ENCODE data around the gene SCOC. TPM values are rescaled to one million over a fixed set of nuclear protein-coding genes. Genes with fewer than 3 reads are reported as not detected.

Gene SCOC
- total RNA-seq, 2 experiments from 2014 or later, result 8.0 to 16.2 TPM

DNA sequence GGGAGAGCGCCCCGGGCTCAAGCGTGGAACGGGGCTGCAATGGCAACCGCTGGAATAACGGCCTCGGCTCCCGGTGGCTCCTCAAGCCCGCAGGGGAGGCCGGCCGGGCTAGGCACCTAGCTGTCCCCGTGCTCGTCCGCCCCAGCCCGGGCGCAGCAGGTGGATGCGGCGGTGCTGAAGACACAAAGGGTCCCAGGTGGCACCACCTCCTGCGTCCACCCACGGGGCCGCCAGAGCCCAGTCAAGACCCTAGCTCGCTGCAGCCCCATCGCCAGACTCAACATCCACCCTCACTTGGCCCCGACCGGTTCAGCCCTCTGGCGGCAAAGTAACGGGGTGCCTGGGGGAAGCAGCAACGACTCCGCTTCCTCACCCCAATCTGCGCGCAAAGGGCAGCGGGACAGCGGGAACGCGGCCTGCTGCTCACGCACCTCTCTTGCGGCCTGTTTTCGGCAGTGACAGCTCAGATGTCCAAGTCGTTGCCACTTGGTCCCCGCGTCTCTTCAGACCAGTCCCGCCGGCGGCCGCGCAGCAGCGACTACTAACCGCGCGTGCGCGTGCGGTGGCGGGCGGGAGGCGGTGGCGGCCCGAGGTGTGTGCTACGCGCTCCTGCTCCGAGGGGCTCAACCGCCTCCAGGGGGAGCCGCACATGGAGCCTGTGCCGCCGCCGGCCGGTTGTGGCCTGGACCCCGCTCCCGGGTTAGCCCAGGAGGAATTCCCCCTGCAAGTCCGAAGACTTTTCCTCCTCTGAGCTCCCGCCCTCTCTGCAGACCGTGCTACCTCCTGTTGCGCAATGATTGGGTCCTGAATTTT is 53.9 kb downstream of the SCOC start, which contains the start of gene CLGN:
CLGN (minus strand) TSS at position 543 of the 813 bp plus-strand sequence. CDS start 14,570 bp downstream, outside the sequence.
- ChIA-PET POLR2A (interaction anchor here (0.7 to 1.5 kb wide), 7 partner anchors 9 to 97 kb away, joined by 3 to 6 read pairs (median 4); partner anchors contain the start of genes ELMOD2 and SCOC), CTCF (ENCODE audit: unreplicated experiment) (interaction anchor here (1.5 kb wide), 1 partner anchor 54 kb away, joined by 5 read pairs; the partner anchor contains the start of gene SCOC)
- BruUV-seq (replicated peaks), result no TSS peak
- no peaks in the 10 kb centered on the region for H3K9me3 ChIP-seq (ENCODE audit: low read length)
- no peaks in the 10 kb centered on the region for H4K20me1 ChIP-seq (ENCODE audit: insufficient read depth, low read length)
- H3K4me3 ChIP-seq (ENCODE audit: low read depth, low read length, poor library complexity, severe bottlenecking), result peak within 1 kb of the TSS; percentile 72
- intact Hi-C loops (cut with micrococcal nuclease; ENCODE audit: unreplicated experiment), result loop anchor here (1.0 to 5.0 kb wide), 3 partner anchors 95 to 423 kb away; partner anchors contain the start of gene ELMOD2
- no peaks in the 10 kb centered on the region for H3K79me2 ChIP-seq (ENCODE audit: insufficient read depth, low read depth, low read length)
- peak within 1 kb of the TSS; percentile 83 for H3K4me2 ChIP-seq (ENCODE audit: low read length)
- H3K27ac ChIP-seq (ENCODE audit: low read depth, low read length, poor library complexity, severe bottlenecking), result no peak within 1 kb of the TSS
- DNase-seq (ENCODE audit: low spot score), result peak; percentile 82
- H2AFZ ChIP-seq (ENCODE audit: low read length), result peak within 1 kb of the TSS; percentile 93
- H3K36me3 ChIP-seq (ENCODE audit: insufficient read depth, low read length), result no peaks in the 10 kb centered on the region
- TF ChIP-seq, protein P1, sequence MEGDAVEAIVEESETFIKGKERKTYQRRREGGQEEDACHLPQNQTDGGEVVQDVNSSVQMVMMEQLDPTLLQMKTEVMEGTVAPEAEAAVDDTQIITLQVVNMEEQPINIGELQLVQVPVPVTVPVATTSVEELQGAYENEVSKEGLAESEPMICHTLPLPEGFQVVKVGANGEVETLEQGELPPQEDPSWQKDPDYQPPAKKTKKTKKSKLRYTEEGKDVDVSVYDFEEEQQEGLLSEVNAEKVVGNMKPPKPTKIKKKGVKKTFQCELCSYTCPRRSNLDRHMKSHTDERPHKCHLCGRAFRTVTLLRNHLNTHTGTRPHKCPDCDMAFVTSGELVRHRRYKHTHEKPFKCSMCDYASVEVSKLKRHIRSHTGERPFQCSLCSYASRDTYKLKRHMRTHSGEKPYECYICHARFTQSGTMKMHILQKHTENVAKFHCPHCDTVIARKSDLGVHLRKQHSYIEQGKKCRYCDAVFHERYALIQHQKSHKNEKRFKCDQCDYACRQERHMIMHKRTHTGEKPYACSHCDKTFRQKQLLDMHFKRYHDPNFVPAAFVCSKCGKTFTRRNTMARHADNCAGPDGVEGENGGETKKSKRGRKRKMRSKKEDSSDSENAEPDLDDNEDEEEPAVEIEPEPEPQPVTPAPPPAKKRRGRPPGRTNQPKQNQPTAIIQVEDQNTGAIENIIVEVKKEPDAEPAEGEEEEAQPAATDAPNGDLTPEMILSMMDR (conservative IDR thresholded peaks at IDR 0.05; ENCODE audit: low read length), result peak; percentile 78
- TF ChIP-seq EZH2phosphoT487 (IDR thresholded peaks at IDR 0.05; ENCODE audit: borderline replicate concordance, low read depth, low read length), result no peak
- H3K4me1 ChIP-seq (ENCODE audit: insufficient read depth, low read length, poor library complexity, severe bottlenecking), result peaks cover 10% of the 10 kb centered on the region
- H3K9me2 ChIP-seq (ENCODE audit: insufficient read depth, low read length), result no peaks in the 10 kb centered on the region

DNA sequence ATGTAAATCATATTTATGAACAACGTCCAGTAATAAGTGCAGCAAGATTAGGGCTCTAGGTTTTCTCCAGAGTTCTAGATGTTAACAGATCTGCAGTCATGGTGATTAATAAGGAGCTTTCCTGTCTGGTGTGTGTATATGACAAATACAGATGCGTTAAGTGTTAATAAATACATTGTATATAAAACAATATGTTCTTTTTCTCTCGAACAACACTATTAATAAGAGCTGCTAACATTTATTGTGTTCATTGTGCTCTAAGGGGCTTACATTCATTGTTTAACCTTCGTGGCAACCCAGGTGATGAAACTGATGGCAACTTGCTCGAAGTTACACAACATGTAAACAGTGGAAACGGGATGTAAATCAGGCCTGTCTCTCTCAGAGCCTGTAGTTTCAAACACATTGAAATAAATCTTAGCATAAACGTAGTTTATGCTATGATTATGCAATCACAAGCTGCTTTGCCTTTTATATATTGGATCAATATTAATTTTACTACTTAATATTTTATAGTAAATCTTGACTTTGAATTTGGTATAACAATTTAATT is 54.5 kb downstream of the SCOC start:
- H3K9me2 ChIP-seq (ENCODE audit: insufficient read depth, low read length), result no peaks in the 10 kb centered on the region
- peak overlapping the region; percentile 83 for H3K4me2 ChIP-seq (ENCODE audit: low read length)
- DNase-seq (ENCODE audit: low spot score), result peak; percentile 8
- H3K4me3 ChIP-seq (ENCODE audit: low read depth, low read length, poor library complexity, severe bottlenecking), result peak overlapping the region; percentile 72
- no peak overlapping the region for H3K27ac ChIP-seq (ENCODE audit: low read depth, low read length, poor library complexity, severe bottlenecking)
- peak overlapping the region; percentile 93 for H2AFZ ChIP-seq (ENCODE audit: low read length)
- TF ChIP-seq, protein P1 (conservative IDR thresholded peaks at IDR 0.05; ENCODE audit: low read length), result peak; percentile 35; the same call in 1 of the 2 replicates
- no peak for TF ChIP-seq EZH2phosphoT487 (IDR thresholded peaks at IDR 0.05; ENCODE audit: borderline replicate concordance, low read depth, low read length)
- ChIA-PET POLR2A (interaction anchor here (0.7 to 1.5 kb wide), 6 partner anchors 9 to 97 kb away, joined by 3 to 6 read pairs (median 4); partner anchors contain the start of gene ELMOD2), CTCF (ENCODE audit: unreplicated experiment) (interaction anchor here (1.5 kb wide), 1 partner anchor 55 kb away, joined by 5 read pairs; the partner anchor contains the start of gene SCOC)
- no peaks in the 10 kb centered on the region for H3K79me2 ChIP-seq (ENCODE audit: insufficient read depth, low read depth, low read length)
- H4K20me1 ChIP-seq (ENCODE audit: insufficient read depth, low read length), result no peaks in the 10 kb centered on the region
- H3K4me1 ChIP-seq (ENCODE audit: insufficient read depth, low read length, poor library complexity, severe bottlenecking), result peaks cover 10% of the 10 kb centered on the region
- intact Hi-C loops (cut with micrococcal nuclease; ENCODE audit: unreplicated experiment), result loop anchor here (1.0 to 5.0 kb wide), 3 partner anchors 94 to 423 kb away; partner anchors contain the start of gene ELMOD2
- BruUV-seq (replicated peaks), result no TSS peak
- no peaks in the 10 kb centered on the region for H3K9me3 ChIP-seq (ENCODE audit: low read length)
- H3K36me3 ChIP-seq (ENCODE audit: insufficient read depth, low read length), result no peaks in the 10 kb centered on the region

Other genes starting within 250 kb of the SCOC start
- 1.2 and 1.8 TPM in 2 replicates for gene MAML3, start 219.5 kb upstream of the SCOC start, total RNA-seq (2014; rRNA removed; shearing (Covaris generic))
- 0.74 and 0.80 TPM in 2 replicates for gene MAML3, start 219.5 kb upstream of the SCOC start, total RNA-seq (2022)
- 1.1 and 1.3 TPM in 2 replicates for gene CLGN, start 54.0 kb downstream of the SCOC start, total RNA-seq (2014; rRNA removed; shearing (Covaris generic))
- 2.5 and 4.2 TPM in 2 replicates for gene CLGN, start 54.0 kb downstream of the SCOC start, total RNA-seq (2022)
- not detected in 2 replicates for gene MGAT4D, start 124.6 kb downstream of the SCOC start, total RNA-seq (2014; rRNA removed; shearing (Covaris generic))
- not detected in 2 replicates for gene MGAT4D, start 124.6 kb downstream of the SCOC start, total RNA-seq (2022)
- 16.2 and 20.0 TPM in 2 replicates for gene ELMOD2, start 150.5 kb downstream of the SCOC start, total RNA-seq (2014; rRNA removed; shearing (Covaris generic))
- gene ELMOD2, start 150.5 kb downstream of the SCOC start, total RNA-seq (2022), result 28.7 and 28.9 TPM in 2 replicates
- gene UCP1, start 195.3 kb downstream of the SCOC start, total RNA-seq (2014; rRNA removed; shearing (Covaris generic)), result not detected in 2 replicates
- not detected in 2 replicates for gene UCP1, start 195.3 kb downstream of the SCOC start, total RNA-seq (2022)

All from OCI-LY7 (cell line).